IPS-NIHi11 (cell line): ENCODE results near the gene DHRS13.
A peak's percentile ranks its signal among the peaks of the same experiment; 100 is the strongest.

Source experiments
- DNase-seq: peaks from one replicate; pipeline ENCODE4 v3.0.0; 2012; ENCODE audit warnings: mixed read lengths, low spot score

DHRS13 gene

GRCh38 chr17:28858801-28859355 is 44.0 kb downstream of the DHRS13 start:
- no peak for DNase-seq

- no peak for DNase-seq
Observed at GRCh38 chr17:28857905-28858800, 44.7 kb downstream of the DHRS13 start.

GRCh38 chr17:28856028-28856574 is 46.8 kb downstream of the DHRS13 start:
- DNase-seq: no peak

- no peak for DNase-seq
Observed at GRCh38 chr17:28855336-28855679, 47.6 kb downstream of the DHRS13 start.

- DNase-seq: peak; percentile 94
Observed at GRCh38 chr17:28854457-28855335, 48.2 kb downstream of the DHRS13 start, which contains the start of gene ERAL1. ERAL1 (plus strand) TSS chr17:28855016; CDS start chr17:28855035, 19 bp downstream.

- DNase-seq: no peak
Observed at GRCh38 chr17:28853295-28853694, 49.6 kb downstream of the DHRS13 start.

GRCh38 chr17:28849281-28849680 is 53.6 kb downstream of the DHRS13 start:
- no peak for DNase-seq

GRCh38 chr17:28848667-28849066 is 54.2 kb downstream of the DHRS13 start:
- peak; percentile 76 for DNase-seq
